Measurements from ENCODE around the gene SS18.
A peak's percentile ranks its signal among the peaks of the same experiment; 100 is the strongest.

The SS18 gene

GRCh38 chr18:26086959-26087358 is 3.5 kb downstream of the SS18 start:
- Histone ChIP-seq H4K8ac (ENCODE audit: low read length) (no peak overlapping the region), H3K18ac (ENCODE audit: low read depth in 1 of 2, low read length in 2 of 2) (no peak overlapping the region), H3K9me3 (ENCODE audit: control insufficient read depth, low read length) (no peaks in the 10 kb centered on the region), H3K27ac (ENCODE audit: low read length, poor library complexity, severe bottlenecking) (no peak overlapping the region), H2BK15ac (ENCODE audit: low read depth, poor library complexity, severe bottlenecking) (no peak overlapping the region), H3K36me3 (ENCODE audit: control insufficient read depth in 1 of 2, insufficient read depth in 2 of 2, low read depth in 1 of 2, low read length in 2 of 2) (peaks cover 4 to 54% of the 10 kb centered on the region in 2 experiments), H2BK5ac (ENCODE audit: low read depth, low read length, poor library complexity, severe bottlenecking) (no peak overlapping the region), H4K91ac (ENCODE audit: low read length) (no peak overlapping the region), H2BK12ac (ENCODE audit: low read length in 2 of 2) (no peak overlapping the region), H2BK120ac (ENCODE audit: low read depth, low read length) (no peak overlapping the region), H3K4me1 (ENCODE audit: control insufficient read depth, insufficient read depth, low read depth, low read length) (no peaks in the 10 kb centered on the region), H3K4me3 (ENCODE audit: insufficient read depth in 1 of 2, low read depth in 1 of 2, low read length in 2 of 2) (no peak overlapping the region), H2AK5ac (ENCODE audit: low read length, severe bottlenecking) (no peak overlapping the region), H3K4ac (ENCODE audit: low read depth in 1 of 2, low read length in 2 of 2) (no peak overlapping the region), H2AFZ (ENCODE audit: low read depth, low read length) (no peak overlapping the region), H3K79me1 (replicated peaks; ENCODE audit: low read length, poor library complexity, severe bottlenecking) (no peaks in the 10 kb centered on the region), H3K4me2 (ENCODE audit: low read length, poor library complexity, severe bottlenecking) (no peak overlapping the region), H3K27me3 (ENCODE audit: control insufficient read depth in 1 of 2, insufficient read depth in 1 of 2, low read length in 2 of 2) (no peaks in the 10 kb centered on the region), H3K9ac (ENCODE audit: low read length) (no peak overlapping the region), H3K14ac (ENCODE audit: low read length in 2 of 2) (no peak overlapping the region), H3K23ac (ENCODE audit: low read length in 2 of 2) (no peak overlapping the region)
- DNase-seq, result no peak
- 100% methylated on average over 3 of the region's 6 CpGs for WGBS

DNA sequence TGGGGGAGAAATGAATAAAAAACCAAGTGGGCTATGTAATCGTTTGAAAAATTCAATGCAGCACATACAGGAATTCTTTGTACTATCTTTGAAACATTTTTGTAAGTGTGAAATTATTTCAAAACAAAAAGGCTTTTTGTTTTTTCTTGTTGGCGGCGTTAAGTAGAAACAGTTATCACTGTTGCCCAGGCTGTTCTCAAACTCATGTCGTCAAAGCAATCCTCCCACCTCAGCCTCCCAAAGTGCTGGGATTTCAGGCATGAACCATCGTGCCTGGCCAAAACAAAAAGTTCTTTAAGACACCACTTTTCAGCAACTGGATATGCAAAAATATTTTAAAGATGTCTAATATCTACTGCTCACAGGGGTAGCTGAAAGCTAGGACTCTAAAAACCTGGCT is 5.4 kb downstream of the SS18 start:
- no peak overlapping the region for H3K4me3 ChIP-seq (ENCODE audit: insufficient read depth in 1 of 2, low read depth in 1 of 2, low read length in 2 of 2)
- H3K27me3 ChIP-seq (ENCODE audit: control insufficient read depth in 1 of 2, insufficient read depth in 1 of 2, low read length in 2 of 2), result no peaks in the 10 kb centered on the region
- H3K18ac ChIP-seq (ENCODE audit: low read depth in 1 of 2, low read length in 2 of 2), result no peak overlapping the region
- H3K4me2 ChIP-seq (ENCODE audit: low read length, poor library complexity, severe bottlenecking), result no peak overlapping the region
- H4K91ac ChIP-seq (ENCODE audit: low read length), result no peak overlapping the region
- H3K14ac ChIP-seq (ENCODE audit: low read length in 2 of 2), result no peak overlapping the region
- H3K9me3 ChIP-seq (ENCODE audit: control insufficient read depth, low read length), result no peaks in the 10 kb centered on the region
- H2BK5ac ChIP-seq (ENCODE audit: low read depth, low read length, poor library complexity, severe bottlenecking), result no peak overlapping the region
- DNase-seq, result no peak
- H2BK120ac ChIP-seq (ENCODE audit: low read depth, low read length), result no peak overlapping the region
- no peak overlapping the region for H3K9ac ChIP-seq (ENCODE audit: low read length)
- no peak overlapping the region for H2AK5ac ChIP-seq (ENCODE audit: low read length, severe bottlenecking)
- peaks cover 7 to 72% of the 10 kb centered on the region in 2 experiments for H3K36me3 ChIP-seq (ENCODE audit: control insufficient read depth in 1 of 2, insufficient read depth in 2 of 2, low read depth in 1 of 2, low read length in 2 of 2)
- H3K79me1 ChIP-seq (replicated peaks; ENCODE audit: low read length, poor library complexity, severe bottlenecking), result peaks cover 3% of the 10 kb centered on the region
- H4K8ac ChIP-seq (ENCODE audit: low read length), result no peak overlapping the region
- H2BK12ac ChIP-seq (ENCODE audit: low read length in 2 of 2), result no peak overlapping the region
- 98% methylated on average over 3 of the region's 5 CpGs for WGBS
- no peak overlapping the region for H2AFZ ChIP-seq (ENCODE audit: low read depth, low read length)
- H3K4ac ChIP-seq (ENCODE audit: low read depth in 1 of 2, low read length in 2 of 2), result no peak overlapping the region
- H3K4me1 ChIP-seq (ENCODE audit: control insufficient read depth, insufficient read depth, low read depth, low read length), result no peaks in the 10 kb centered on the region
- no peak overlapping the region for H3K23ac ChIP-seq (ENCODE audit: low read length in 2 of 2)
- H2BK15ac ChIP-seq (ENCODE audit: low read depth, poor library complexity, severe bottlenecking), result no peak overlapping the region
- no peak overlapping the region for H3K27ac ChIP-seq (ENCODE audit: low read length, poor library complexity, severe bottlenecking)

- Histone ChIP-seq H3K9ac (ENCODE audit: low read length) (no peak overlapping the region), H4K8ac (ENCODE audit: low read length) (no peak overlapping the region), H3K14ac (ENCODE audit: low read length in 2 of 2) (no peak overlapping the region), H3K4me1 (ENCODE audit: control insufficient read depth, insufficient read depth, low read depth, low read length) (no peaks in the 10 kb centered on the region), H4K91ac (ENCODE audit: low read length) (no peak overlapping the region), H2BK120ac (ENCODE audit: low read depth, low read length) (no peak overlapping the region), H2BK5ac (ENCODE audit: low read depth, low read length, poor library complexity, severe bottlenecking) (no peak overlapping the region), H3K27ac (ENCODE audit: low read length, poor library complexity, severe bottlenecking) (no peak overlapping the region), H3K4ac (ENCODE audit: low read depth in 1 of 2, low read length in 2 of 2) (no peak overlapping the region), H3K18ac (ENCODE audit: low read depth in 1 of 2, low read length in 2 of 2) (no peak overlapping the region), H3K79me1 (replicated peaks; ENCODE audit: low read length, poor library complexity, severe bottlenecking) (peaks cover 5% of the 10 kb centered on the region), H3K27me3 (ENCODE audit: control insufficient read depth in 1 of 2, insufficient read depth in 1 of 2, low read length in 2 of 2) (no peaks in the 10 kb centered on the region), H2AFZ (ENCODE audit: low read depth, low read length) (no peak overlapping the region), H2BK15ac (ENCODE audit: low read depth, poor library complexity, severe bottlenecking) (no peak overlapping the region), H3K9me3 (ENCODE audit: control insufficient read depth, low read length) (no peaks in the 10 kb centered on the region), H3K23ac (ENCODE audit: low read length in 2 of 2) (no peak overlapping the region), H2BK12ac (ENCODE audit: low read length in 2 of 2) (no peak overlapping the region), H3K36me3 (ENCODE audit: control insufficient read depth in 1 of 2, insufficient read depth in 2 of 2, low read depth in 1 of 2, low read length in 2 of 2) (peaks cover 13 to 87% of the 10 kb centered on the region in 2 experiments), H3K4me3 (ENCODE audit: insufficient read depth in 1 of 2, low read depth in 1 of 2, low read length in 2 of 2) (no peak overlapping the region), H2AK5ac (ENCODE audit: low read length, severe bottlenecking) (no peak overlapping the region), H3K4me2 (ENCODE audit: low read length, poor library complexity, severe bottlenecking) (no peak overlapping the region)
- DNase-seq, result no peak
- no CpG with 5 or more reads among the region's 3 CpGs for WGBS
These were observed 7.3 kb downstream of the SS18 start for GRCh38 chr18:26083099-26083498.

DNA sequence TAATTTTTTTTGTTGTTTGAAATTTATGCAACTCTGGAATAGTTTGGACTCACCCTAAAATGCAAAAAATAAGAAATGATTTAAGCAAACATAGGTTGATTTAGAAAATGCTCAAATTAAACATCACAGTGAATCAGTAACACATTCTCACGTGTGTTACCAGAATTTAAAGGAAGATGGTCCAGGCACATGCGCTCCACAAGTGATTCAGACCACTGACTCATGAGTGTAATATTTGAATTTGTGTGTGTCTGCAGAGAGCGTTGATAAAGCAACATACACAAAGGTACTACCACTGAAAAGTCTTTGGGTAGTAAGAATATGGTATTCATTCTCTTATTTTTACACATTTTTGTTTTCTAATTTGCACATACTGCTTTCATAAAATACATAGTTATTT is 7.9 kb downstream of the SS18 start:
- H3K9ac ChIP-seq (ENCODE audit: low read length), result no peak overlapping the region
- no peak overlapping the region for H2BK12ac ChIP-seq (ENCODE audit: low read length in 2 of 2)
- H3K4me3 ChIP-seq (ENCODE audit: insufficient read depth in 1 of 2, low read depth in 1 of 2, low read length in 2 of 2), result no peak overlapping the region
- H2BK5ac ChIP-seq (ENCODE audit: low read depth, low read length, poor library complexity, severe bottlenecking), result no peak overlapping the region
- H2AFZ ChIP-seq (ENCODE audit: low read depth, low read length), result no peak overlapping the region
- no peaks in the 10 kb centered on the region for H3K4me1 ChIP-seq (ENCODE audit: control insufficient read depth, insufficient read depth, low read depth, low read length)
- H3K4ac ChIP-seq (ENCODE audit: low read depth in 1 of 2, low read length in 2 of 2), result no peak overlapping the region
- H3K79me1 ChIP-seq (replicated peaks; ENCODE audit: low read length, poor library complexity, severe bottlenecking), result peaks cover 5% of the 10 kb centered on the region
- H3K36me3 ChIP-seq (ENCODE audit: control insufficient read depth in 1 of 2, insufficient read depth in 2 of 2, low read depth in 1 of 2, low read length in 2 of 2), result peaks cover 13 to 93% of the 10 kb centered on the region in 2 experiments
- no peaks in the 10 kb centered on the region for H3K9me3 ChIP-seq (ENCODE audit: control insufficient read depth, low read length)
- H2BK120ac ChIP-seq (ENCODE audit: low read depth, low read length), result no peak overlapping the region
- H3K14ac ChIP-seq (ENCODE audit: low read length in 2 of 2), result no peak overlapping the region
- H2AK5ac ChIP-seq (ENCODE audit: low read length, severe bottlenecking), result no peak overlapping the region
- peak; percentile 24 for DNase-seq
- H3K23ac ChIP-seq (ENCODE audit: low read length in 2 of 2), result no peak overlapping the region
- no peak overlapping the region for H3K4me2 ChIP-seq (ENCODE audit: low read length, poor library complexity, severe bottlenecking)
- WGBS, result 0% methylated on average over 1 of the region's 3 CpGs
- no peaks in the 10 kb centered on the region for H3K27me3 ChIP-seq (ENCODE audit: control insufficient read depth in 1 of 2, insufficient read depth in 1 of 2, low read length in 2 of 2)
- no peak overlapping the region for H3K18ac ChIP-seq (ENCODE audit: low read depth in 1 of 2, low read length in 2 of 2)
- H4K8ac ChIP-seq (ENCODE audit: low read length), result no peak overlapping the region
- H2BK15ac ChIP-seq (ENCODE audit: low read depth, poor library complexity, severe bottlenecking), result no peak overlapping the region
- no peak overlapping the region for H4K91ac ChIP-seq (ENCODE audit: low read length)
- no peak overlapping the region for H3K27ac ChIP-seq (ENCODE audit: low read length, poor library complexity, severe bottlenecking)

Data from mesenchymal stem cell (in vitro differentiated cells and primary cell).